Neural cell (in vitro differentiated cells): Measurements from ENCODE around the gene PDE10A. TPM values are rescaled to one million over a fixed set of nuclear protein-coding genes. Genes with fewer than 3 reads are reported as not detected.

Experiments
- H2AFZ ChIP-seq: fragments of 200-600, 300-800 bp; sonication (generic), shearing (Covaris generic); 2 replicates; pipeline ENCODE4 v1.6.0; 2014; ENCODE audit warnings: low read depth, mild to moderate bottlenecking, antibody characterized with exemption, low read length, moderate library complexity
- H3F3A ChIP-seq: fragments of 200-600 bp; shearing (Covaris generic); 2 replicates; pipeline ENCODE4 v1.6.1; 2016; ENCODE audit warnings: mild to moderate bottlenecking, moderate library complexity, mixed read lengths, antibody characterized with exemption, low read length; ENCODE audit not compliant: insufficient read depth, poor library complexity, severe bottlenecking
- H3K27ac ChIP-seq: fragments of 200-600, 300-800 bp; sonication (generic), shearing (Covaris generic); 2 replicates; pipeline ENCODE4 v1.5.1; 2014; ENCODE audit warnings: mild to moderate bottlenecking, low read length, moderate library complexity
- H3K27me3 ChIP-seq: fragments of 300-800, 200-600 bp; sonication (generic), shearing (Covaris generic); 2 replicates; pipeline ENCODE4 v1.6.0; 2014; ENCODE audit warnings: mild to moderate bottlenecking, low read depth, low read length, moderate library complexity; ENCODE audit not compliant: insufficient read depth
- H3K36me3 ChIP-seq: fragments of 300-800, 200-600 bp; sonication (generic), shearing (Covaris generic); 2 replicates; pipeline ENCODE4 v1.5.1; 2014; ENCODE audit warnings: mild to moderate bottlenecking, antibody characterized with exemption, low read length, moderate library complexity; ENCODE audit not compliant: insufficient read depth
- H3K4me2 ChIP-seq: fragments of 300-800, 200-600 bp; sonication (generic), shearing (Covaris generic); 2 replicates; pipeline ENCODE4 v1.6.0; 2014; ENCODE audit warnings: mild to moderate bottlenecking, low read length
- H3K4me3 ChIP-seq: fragments of 300-800, 200-600 bp; sonication (generic), shearing (Covaris generic); 2 replicates; pipeline ENCODE4 v1.5.1; 2014; ENCODE audit warnings: mild to moderate bottlenecking, low read length, moderate library complexity
- H3K79me2 ChIP-seq: fragments of 200-600 bp; shearing (Covaris generic); replicated peaks from 2 replicates; pipeline ENCODE4 v1.6.0; 2014; ENCODE audit warnings: mild to moderate bottlenecking, low read length, moderate library complexity; ENCODE audit not compliant: insufficient read depth
- H3K9ac ChIP-seq: fragments of 300-800, 200-600 bp; sonication (generic), shearing (Covaris generic); 2 replicates; pipeline ENCODE4 v1.6.1; 2016; ENCODE audit warnings: mild to moderate bottlenecking, low read length, mixed read lengths
- H3K9me2 ChIP-seq: fragments of 200-600 bp; shearing (Covaris generic); 2 replicates; pipeline ENCODE4 v1.6.1; 2016; ENCODE audit warnings: mild to moderate bottlenecking, low read length, mixed read lengths; ENCODE audit not compliant: insufficient read depth
- H3K9me3 ChIP-seq: fragments of 200-600, 300-800 bp; sonication (generic), shearing (Covaris generic); 2 replicates; pipeline ENCODE4 v1.6.1; 2016; ENCODE audit warnings: mild to moderate bottlenecking, mixed run types, low read length, moderate library complexity, mixed read lengths
- H4K20me1 ChIP-seq: fragments of 200-600 bp; shearing (Covaris generic); 2 replicates; pipeline ENCODE4 v1.6.1; 2016; ENCODE audit warnings: mild to moderate bottlenecking, mixed run types; ENCODE audit not compliant: insufficient read depth
- EP300 ChIP-seq: fragments of 450-650 bp; conservative IDR thresholded peaks from 2 replicates; pipeline ENCODE4 v1.6.1; 2014; ENCODE audit warnings: antibody characterized with exemption, mild to moderate bottlenecking, moderate library complexity; ENCODE audit not compliant: poor library complexity, severe bottlenecking
- EZH2 ChIP-seq: fragments of 200-600, 300-800 bp; shearing (Covaris generic), sonication (generic); IDR thresholded peaks from 2 replicates; pipeline ENCODE4 v1.6.1; 2014; ENCODE audit warnings: antibody characterized with exemption, low read length, borderline replicate concordance, mild to moderate bottlenecking; ENCODE audit not compliant: insufficient read depth, poor library complexity, severe bottlenecking
- MXI1 ChIP-seq: fragments of 450-650 bp; conservative IDR thresholded peaks from 2 replicates; pipeline ENCODE4 v1.6.1; 2014; ENCODE audit warnings: antibody characterized with exemption, mild to moderate bottlenecking; ENCODE audit not compliant: poor library complexity, severe bottlenecking
- POLR2AphosphoS5 ChIP-seq: IDR thresholded peaks from 2 replicates; pipeline ENCODE4 v1.6.1; 2012
- RAD21 ChIP-seq: fragments of 450-650 bp; conservative IDR thresholded peaks from 2 replicates; pipeline ENCODE4 v1.6.1; 2014; ENCODE audit warnings: antibody characterized with exemption, mild to moderate bottlenecking, moderate library complexity
- REST ChIP-seq: IDR thresholded peaks from 2 replicates; pipeline ENCODE4 v1.6.1; 2012; ENCODE audit warnings: borderline replicate concordance
- SMC3 ChIP-seq: fragments of 450-650 bp; conservative IDR thresholded peaks from 2 replicates; pipeline ENCODE4 v1.6.1; 2014; ENCODE audit warnings: antibody characterized with exemption, mild to moderate bottlenecking, moderate library complexity; ENCODE audit not compliant: poor library complexity
- TAF1 ChIP-seq: IDR thresholded peaks from 2 replicates; pipeline ENCODE4 v1.6.1; 2012; ENCODE audit warnings: low read depth
- polyA plus RNA-seq: library from polyadenylated mRNA; depleted of rRNA; stranded (reverse); fragments of >200 nt; gene quantifications from 2 replicates; pipeline ENCODE4 v1.2.3, GENCODE V29; 2014
- TF ChIP-seq, protein P1 (sequence below): fragments of 450-650 bp; IDR thresholded peaks from 2 replicates; pipeline ENCODE4 v1.5.1; 2014; ENCODE audit warnings: antibody characterized with exemption, mild to moderate bottlenecking, moderate library complexity; ENCODE audit not compliant: poor library complexity, severe bottlenecking

PDE10A gene
- polyA plus RNA-seq, 1 donor from 2014 or later = 52.4 TPM

- Histone ChIP-seq H3K4me2 (no peak overlapping the region), H3F3A (no peaks in the 10 kb centered on the region), H3K4me3 (no peak overlapping the region), H2AFZ (no peak overlapping the region), H3K27me3 (no peaks in the 10 kb centered on the region), H3K27ac (no peak overlapping the region), H3K9ac (no peak overlapping the region), H3K9me3 (no peaks in the 10 kb centered on the region), H3K36me3 (peaks cover 8% of the 10 kb centered on the region), H3K79me2 (no peaks in the 10 kb centered on the region), H3K9me2 (no peaks in the 10 kb centered on the region), H4K20me1 (no peaks in the 10 kb centered on the region)
- TF ChIP-seq, protein P1, sequence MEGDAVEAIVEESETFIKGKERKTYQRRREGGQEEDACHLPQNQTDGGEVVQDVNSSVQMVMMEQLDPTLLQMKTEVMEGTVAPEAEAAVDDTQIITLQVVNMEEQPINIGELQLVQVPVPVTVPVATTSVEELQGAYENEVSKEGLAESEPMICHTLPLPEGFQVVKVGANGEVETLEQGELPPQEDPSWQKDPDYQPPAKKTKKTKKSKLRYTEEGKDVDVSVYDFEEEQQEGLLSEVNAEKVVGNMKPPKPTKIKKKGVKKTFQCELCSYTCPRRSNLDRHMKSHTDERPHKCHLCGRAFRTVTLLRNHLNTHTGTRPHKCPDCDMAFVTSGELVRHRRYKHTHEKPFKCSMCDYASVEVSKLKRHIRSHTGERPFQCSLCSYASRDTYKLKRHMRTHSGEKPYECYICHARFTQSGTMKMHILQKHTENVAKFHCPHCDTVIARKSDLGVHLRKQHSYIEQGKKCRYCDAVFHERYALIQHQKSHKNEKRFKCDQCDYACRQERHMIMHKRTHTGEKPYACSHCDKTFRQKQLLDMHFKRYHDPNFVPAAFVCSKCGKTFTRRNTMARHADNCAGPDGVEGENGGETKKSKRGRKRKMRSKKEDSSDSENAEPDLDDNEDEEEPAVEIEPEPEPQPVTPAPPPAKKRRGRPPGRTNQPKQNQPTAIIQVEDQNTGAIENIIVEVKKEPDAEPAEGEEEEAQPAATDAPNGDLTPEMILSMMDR = no peak
- TF ChIP-seq RAD21 (no peak), EZH2 (no peak), POLR2AphosphoS5 (no peak), MXI1 (no peak), SMC3 (no peak), TAF1 (no peak), REST (no peak), EP300 (no peak)
These were observed 273.5 kb downstream of the PDE10A start for GRCh38 chr6:165389534-165389933.

DNA sequence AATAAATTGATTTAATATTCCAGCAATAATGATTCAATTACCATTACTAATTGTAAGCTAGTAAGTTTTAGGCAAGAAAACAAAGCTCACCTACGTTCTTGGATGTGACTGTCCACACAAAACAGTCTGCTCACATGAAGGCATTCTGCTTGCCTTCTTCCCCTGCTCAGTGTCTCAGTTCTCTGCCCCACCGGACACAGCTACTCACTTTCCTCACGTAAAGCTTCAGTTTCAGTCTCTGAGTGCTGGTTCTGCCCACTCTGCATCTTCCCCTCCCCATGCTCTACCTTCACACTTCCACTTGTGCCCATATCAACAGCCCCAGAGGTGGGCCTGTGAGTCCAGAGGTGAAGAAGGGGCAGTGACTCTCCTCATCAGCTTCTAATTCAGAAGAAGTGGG lies 279.7 kb downstream of the PDE10A start:
- Histone ChIP-seq H3K4me3 (no peak overlapping the region), H3K36me3 (peaks cover 8% of the 10 kb centered on the region)
- TF ChIP-seq SMC3 (no peak), EZH2 (no peak), MXI1 (no peak), REST (no peak)
- TF ChIP-seq, protein P1 = no peak

More for the DNA sequence above, 279.7 kb downstream of the PDE10A start:
- H4K20me1 ChIP-seq = no peaks in the 10 kb centered on the region
- H3K9ac ChIP-seq = no peak overlapping the region
- no peak overlapping the region for H2AFZ ChIP-seq
- no peak overlapping the region for H3K4me2 ChIP-seq
- no peaks in the 10 kb centered on the region for H3K79me2 ChIP-seq
- no peaks in the 10 kb centered on the region for H3K9me3 ChIP-seq
- no peak overlapping the region for H3K27ac ChIP-seq
- no peaks in the 10 kb centered on the region for H3F3A ChIP-seq
- H3K27me3 ChIP-seq = no peaks in the 10 kb centered on the region
- no peaks in the 10 kb centered on the region for H3K9me2 ChIP-seq
